ENCODE measurements around the gene HOXA3.

HOXA3 gene

DNA sequence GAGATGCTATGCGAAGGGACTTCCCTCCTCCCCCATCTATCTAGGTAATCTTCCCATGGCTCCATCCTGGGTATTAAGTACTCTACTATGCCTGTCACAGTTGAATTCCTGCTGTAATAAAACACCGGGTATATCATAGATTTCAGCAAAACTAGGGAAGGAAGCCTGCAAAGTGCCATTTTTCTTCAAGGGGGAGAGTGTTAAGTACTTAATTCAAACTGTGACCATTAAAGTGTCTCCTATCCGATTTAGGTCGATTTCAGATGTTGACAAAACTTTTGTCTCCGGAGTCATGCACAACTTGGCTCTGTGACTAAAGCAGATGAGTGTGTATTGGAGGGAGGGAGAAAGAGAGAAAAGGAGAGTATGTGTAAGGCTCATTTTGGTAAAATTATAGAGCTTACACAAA, 26.4 kb downstream of the HOXA3 start:
- no peak for DNase-seq

DNA sequence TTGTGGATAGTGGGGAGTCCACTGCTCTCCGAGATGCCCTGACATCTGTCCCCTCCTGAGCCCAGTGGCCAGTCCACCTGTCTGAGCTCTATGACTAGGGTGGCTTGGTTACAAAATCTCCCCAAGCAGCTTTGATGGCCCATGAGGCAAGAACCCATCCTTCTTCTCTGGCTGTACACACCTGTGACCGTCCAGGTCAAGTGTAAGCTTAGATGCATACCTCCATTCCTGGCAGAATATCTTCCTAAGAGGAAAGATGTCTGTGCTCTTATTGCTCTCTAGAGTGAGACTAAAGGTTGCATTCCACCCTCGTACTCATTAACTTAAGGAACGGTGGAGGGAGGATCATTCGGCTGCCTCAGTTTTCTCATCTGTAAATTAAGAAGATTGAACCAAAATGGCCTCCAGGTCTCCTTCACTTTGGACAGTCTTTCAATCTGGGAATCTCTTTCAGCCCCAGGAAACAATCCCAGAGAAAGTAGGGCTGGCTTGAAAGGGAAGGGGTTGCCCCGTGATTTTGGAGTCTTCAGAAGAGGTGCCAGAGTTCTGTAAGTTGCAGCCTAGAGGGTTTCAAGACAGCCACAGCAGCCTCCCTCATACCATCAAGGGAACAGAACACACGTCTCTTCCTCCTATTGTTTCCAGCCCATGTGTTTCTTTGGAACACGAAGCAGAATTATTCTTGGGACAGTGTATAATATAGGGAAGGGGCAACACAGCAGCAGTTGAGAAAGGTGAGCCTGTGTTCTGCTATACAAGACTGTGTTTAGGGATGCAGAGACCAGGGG, 27.3 kb downstream of the HOXA3 start:
- no peak for DNase-seq

DNA sequence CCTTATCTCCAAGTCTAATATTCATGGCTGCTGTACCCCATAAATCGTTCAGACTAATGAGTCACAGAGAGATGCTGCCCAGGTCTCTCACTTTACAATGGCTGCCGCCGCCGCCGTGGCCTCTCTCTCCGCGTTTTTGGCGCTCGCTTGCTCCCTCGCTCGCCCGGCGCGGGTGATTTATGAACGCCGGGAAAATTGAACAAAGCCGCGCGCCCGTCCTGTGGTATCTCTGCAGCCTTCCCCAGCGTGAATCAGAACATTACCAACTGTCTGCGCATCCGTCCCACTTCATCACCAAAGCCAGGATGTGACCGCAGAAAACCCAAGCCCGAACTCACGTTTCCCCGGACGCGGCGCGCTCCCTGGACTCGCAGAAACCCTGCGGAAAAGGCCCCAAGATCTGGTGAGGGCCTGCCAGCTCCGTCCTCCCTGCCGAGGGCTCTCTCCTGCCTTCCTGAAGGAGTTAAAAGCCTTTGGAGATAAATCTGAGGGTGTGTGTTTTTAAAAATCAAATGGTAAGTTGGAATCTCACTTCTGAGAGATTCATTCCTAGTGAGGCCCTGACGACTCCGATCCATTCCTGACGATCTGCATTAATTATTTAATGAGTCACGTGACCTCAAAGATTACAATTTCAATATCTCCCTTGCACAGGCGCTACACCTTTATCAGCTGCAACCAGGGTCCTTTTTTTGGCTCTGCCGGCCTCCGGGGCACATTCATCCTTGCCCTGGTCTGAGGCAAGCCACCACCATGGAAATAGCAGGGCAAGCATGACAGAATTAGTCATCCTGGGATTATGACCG, 28.1 kb downstream of the HOXA3 start:
- DNase-seq = no peak

DNA sequence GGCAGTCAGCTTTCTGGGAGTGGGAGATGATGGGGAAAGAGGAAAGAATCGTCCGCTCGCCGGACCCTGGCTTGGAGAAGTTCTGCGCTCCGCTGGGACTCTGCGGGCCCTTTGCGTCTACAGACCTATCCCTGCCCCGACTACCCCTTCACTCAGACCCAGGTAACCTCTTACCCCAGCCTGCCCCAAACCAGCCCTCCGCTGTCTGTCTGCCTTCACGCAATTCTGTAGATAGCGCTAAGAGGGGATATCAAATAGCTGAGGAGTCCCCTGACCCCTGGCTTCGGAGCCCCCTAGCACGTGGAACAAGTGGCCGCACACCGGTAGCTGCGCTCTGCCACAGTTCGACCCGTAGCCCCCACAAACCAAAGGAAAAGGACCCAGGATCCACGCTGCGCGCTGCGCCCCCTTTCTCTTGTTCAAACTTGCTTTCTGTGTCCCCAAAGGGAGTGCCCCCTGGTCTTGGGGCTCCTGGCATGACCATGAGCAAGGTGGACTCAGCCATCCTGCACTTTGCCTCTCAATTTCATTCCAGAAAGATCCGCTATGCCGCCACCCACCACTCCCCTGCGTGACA, 28.8 kb downstream of the HOXA3 start:
- no peak for DNase-seq

- peak in 1 of 2 experiments; percentile 38 for DNase-seq
Measured at GRCh38 chr7:27123007-27123476, 29.3 kb downstream of the HOXA3 start.

GRCh38 chr7:27122077-27122910, 30.1 kb downstream of the HOXA3 start:
- no peak for DNase-seq

GRCh38 chr7:27121684-27122076, 30.7 kb downstream of the HOXA3 start:
- DNase-seq = no peak

GRCh38 chr7:27119412-27119911, 32.9 kb downstream of the HOXA3 start:
- DNase-seq = no peak

- DNase-seq = no peak
Measured at GRCh38 chr7:27118580-27118979, 33.8 kb downstream of the HOXA3 start.

DNA sequence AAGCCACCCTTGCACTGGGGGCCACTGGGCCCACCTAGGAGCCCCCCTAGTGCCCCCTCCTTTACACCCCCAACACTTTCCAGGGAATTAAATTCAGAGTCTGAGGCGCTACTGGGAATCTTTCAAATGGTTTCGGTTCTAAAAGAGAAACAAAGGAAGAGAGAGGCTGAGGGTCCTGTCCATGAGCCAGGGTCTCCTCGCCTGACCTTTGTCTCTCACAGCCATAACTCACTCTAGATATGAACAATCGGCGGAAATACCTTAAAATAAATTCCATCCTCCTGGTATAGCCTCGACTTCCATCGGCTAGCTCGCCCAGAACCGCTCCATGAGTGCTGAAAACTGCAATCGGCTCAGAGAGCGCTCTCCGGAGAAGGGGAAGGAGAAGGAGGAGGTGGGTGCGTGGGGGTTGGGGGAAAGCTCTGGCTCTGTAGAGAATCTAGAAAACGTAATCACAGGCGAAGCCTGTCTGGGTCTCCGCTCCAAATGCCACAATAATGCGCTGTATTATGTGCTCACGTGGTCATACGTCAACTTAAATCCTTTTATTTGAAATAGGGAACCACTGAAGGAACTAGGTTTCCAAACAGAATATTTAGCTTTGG, 34.4 kb downstream of the HOXA3 start:
- no peak for DNase-seq

DNA sequence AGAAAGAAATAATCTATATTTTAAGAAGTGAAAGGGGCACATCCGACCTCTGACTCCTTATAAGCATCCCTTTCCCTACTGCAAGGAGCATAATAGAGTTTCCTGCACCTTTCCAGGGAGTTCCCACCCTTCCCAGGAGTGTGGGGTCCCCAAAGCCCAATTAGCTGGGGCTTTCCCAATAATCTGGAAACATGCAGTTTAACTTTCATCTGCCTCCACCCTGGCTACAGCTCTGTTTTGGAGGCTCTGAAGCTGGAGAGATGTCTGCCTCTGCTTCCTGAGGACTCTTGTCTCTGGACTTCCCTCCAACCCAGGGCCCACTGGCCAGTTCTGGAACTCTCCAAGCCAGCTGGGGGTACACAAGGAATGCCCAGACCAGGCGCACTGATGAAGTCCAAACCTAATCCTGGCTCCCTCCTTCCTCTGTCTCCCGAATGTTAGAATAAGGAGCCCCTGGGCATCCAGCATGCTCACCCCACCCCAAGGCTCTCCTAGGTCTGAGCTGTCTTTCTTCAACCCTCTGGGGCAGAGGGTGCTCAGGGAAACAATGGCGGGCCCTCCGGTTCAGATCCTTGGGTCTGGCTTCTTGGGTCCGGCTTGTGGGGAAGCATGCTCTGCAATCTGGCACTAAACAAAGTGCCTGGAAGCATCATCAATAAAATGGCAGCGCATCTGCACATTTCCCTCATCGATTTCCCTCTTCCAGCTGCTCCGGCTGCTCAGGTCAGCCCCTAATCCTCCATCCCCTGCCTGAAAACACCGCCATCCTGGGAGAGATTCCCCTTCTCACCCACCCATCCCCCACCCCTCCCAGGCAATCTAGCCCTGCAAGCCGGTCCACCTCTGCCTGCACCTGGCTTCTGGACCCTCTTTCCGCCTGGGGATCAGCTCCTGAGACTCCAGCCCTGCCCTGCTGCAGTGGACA, 35.2 kb downstream of the HOXA3 start:
- no peak for DNase-seq

DNA sequence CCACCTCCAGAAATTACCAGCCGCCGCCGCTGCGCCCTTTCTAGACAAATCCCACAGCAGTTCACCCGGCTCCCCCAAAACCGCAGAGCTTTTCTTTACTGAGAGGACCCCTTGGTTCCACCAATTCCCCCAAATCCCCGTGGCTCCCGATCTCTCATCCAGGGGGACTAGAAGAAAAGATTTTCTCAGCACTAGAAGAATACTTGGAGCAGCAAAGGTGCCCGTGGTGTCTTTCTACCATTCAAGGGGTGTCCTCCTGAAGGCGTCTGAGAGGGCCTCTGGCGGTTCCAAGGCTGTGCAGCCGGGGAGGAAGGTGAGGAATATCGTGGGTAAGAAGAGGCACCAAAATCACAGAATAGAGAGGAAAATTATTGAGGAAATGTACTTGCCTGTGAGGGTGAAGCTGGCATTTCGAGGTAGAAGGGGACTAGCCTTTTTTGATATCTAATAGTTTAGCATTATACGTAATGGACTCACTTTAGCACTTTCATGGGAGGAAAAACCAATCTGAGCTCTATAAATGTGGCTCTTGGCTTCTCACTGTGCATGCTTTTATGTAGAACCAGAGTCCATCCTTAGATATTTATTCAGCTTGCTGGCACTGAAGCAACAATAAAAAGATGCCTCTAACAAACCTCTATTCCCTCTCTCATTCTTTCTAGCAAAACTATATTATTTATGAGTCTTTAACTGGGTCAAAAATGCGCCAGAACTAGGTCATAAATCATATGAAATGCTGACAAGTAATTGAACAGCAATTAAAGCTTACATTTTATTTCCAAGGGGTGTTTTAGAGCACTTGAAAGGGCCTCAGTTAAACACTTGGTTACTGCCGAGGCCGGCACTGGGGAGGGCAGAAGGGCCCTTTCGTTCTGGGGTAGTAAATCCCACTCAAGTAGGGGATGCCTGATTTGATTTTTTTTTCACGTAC, 36.1 kb downstream of the HOXA3 start:
- peak in 1 of 2 experiments; percentile 45 for DNase-seq

DNA sequence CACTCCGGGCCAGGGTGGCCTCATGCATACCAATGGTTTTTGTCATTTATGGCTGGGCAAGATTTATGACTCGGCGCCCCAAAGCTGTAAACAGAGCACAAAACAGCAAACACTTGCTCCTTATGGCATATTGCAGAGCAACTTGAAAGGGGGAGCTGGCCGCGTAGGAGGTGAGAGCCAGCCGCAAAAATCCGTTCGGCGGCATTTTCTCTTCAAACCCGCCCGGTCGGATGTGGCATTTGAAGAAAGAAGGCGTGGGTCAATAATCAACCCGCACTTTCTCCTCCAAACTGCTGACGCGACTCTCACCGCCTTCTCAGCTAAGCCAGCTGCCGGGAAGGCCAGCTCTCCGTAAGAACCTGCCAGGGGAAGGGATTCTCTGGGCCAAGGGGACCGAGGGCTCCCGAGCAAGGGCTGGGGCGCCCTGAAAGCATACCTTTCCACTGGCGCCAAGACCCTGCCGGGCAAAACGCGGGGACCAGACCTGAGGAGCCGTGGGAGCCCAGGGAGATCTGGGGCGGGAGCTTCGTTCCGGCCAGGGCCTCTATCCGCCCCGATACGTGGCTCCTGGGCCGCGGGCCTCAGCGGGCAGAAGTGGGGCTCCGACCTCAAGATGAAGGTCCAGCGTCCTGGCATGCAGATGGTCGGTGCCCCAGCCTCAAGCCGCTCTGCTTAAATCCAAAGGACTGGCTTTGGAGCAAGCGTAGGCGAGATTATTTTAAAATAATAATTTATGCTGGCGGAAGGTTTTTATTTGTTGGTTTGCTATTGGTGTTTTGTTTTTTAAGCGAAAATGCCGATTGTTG, 37.0 kb downstream of the HOXA3 start:
- DNase-seq = peak in 1 of 2 experiments; percentile 67

DNA sequence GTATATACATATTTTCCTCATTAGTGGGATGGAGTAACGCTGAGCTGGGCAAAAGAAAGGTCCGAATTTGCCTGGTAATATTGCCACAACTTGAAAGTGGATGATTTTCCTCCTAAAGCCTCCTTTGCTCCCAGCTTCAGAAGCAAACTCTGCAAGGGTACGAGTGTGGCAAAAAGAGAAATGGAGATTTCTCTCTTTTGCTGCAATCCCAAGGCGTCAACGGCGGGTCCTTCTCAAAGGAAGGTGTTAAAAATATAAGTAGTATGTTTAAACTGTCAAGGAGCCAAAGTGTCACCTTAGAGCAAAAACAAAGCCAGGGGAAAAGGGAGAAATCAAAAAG, 37.5 kb downstream of the HOXA3 start:
- no peak for DNase-seq

DNA sequence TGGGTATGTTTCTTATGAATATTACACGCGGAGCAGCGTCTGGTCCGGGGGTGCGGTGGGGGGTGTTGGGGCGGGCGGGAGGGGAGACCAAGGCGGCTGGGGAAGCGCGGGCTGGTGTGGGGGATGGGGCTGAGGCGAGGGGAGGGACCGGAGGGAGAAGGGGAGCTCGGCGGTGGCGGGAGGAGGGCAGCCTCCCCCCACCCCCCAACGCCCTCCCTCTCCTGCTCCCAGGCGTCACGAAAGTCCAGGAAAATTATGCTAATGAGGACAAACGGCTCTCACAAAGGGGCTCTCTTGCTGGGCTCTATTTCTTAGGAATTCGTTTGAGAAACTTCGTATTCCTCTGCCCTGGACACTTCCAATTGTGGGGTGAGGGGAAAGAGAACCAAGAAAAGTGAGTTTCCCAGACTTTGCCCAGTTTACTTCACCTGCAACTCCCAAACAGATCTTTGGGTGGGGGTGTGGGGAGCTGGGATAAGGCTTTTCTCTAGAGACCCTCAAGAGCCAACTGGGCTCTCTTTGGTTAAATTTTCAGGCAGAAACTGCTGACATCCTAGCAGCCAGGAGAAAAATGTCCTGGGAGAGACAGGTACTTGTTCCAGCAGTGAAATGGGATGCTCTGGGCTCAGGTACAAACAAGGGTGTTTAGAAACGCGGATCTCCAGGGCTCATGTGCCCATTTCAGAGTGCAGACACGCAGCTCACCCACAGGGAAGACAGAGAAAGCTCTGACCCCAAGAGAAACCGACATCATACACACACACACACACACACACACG, 38.2 kb downstream of the HOXA3 start:
- peak in 1 of 2 experiments; percentile 90 for DNase-seq

- peak in 1 of 2 experiments; percentile 83 for DNase-seq
Measured at GRCh38 chr7:27112955-27113949, 39.1 kb downstream of the HOXA3 start.

- no peak for DNase-seq
Measured at GRCh38 chr7:27112361-27112760, 40.0 kb downstream of the HOXA3 start.
